Smooth muscle cell of the brain vasculature (primary cell): ENCODE data around the gene ALDH2.
"Not testable (repeated sequence)": the region's sequence is repeated elsewhere in the genome, so short reads cannot be mapped to it uniquely, and the experiment has no call there.

Source experiments
- DNase-seq: peaks from one replicate; pipeline ENCODE4 v3.0.0-alpha.2; 2012; ENCODE audit warnings: low read depth, low spot score

ALDH2 gene

GRCh38 chr12:111826316-111826715 lies 59.6 kb downstream of the ALDH2 start:
- DNase-seq, result no peak

DNA sequence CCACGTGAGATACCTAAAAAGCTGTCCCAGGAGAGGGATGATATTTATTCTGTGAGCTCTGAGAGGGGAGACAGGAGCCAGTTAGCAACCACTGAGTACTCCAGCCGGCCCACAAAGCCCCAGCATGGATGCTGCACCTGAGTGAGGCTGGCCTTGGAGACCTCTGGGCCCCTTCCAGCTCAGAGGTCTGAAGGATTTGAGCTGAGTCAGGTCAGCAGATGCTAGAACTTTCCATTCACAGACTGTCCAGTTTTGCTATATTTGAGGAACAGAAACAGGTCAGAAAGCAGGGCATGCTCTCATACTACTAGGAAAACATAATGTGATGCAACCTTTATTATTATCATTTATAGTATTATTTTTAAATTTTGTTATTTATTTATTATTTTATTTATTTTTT lies 60.3 kb downstream of the ALDH2 start:
- no peak for DNase-seq

GRCh38 chr12:111827907-111828306 lies 61.2 kb downstream of the ALDH2 start:
- DNase-seq, result no peak

DNA sequence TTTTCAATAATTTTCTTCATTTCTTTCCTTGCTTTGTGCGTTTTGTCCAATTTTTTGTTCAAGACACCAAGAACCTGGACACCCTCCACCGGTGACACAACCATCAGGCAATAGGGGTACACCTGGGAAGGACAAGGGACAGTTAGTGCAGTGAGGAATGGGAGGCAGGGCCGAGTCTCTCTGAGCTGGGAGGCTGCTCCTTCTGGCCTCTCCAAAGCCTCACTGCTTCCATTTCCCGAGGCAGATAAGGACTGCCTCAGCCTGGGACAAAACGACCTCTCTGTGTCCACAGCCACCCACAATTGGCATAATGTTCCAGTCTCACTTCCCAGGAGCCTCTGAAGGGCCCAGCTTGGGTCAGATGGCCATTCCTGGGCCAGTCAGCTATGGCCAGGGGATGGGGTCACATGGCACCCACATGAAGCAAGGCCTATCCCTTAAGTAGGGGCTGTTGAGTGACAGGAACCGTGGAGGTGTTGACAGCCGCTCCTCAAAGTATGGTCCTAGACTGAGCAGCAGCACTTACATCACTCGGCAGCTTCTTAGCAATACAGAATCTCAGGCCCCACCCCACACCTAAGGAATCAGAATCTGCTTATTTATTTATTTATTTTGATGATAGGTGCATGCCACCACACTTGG lies 61.7 kb downstream of the ALDH2 start:
- no peak for DNase-seq

DNA sequence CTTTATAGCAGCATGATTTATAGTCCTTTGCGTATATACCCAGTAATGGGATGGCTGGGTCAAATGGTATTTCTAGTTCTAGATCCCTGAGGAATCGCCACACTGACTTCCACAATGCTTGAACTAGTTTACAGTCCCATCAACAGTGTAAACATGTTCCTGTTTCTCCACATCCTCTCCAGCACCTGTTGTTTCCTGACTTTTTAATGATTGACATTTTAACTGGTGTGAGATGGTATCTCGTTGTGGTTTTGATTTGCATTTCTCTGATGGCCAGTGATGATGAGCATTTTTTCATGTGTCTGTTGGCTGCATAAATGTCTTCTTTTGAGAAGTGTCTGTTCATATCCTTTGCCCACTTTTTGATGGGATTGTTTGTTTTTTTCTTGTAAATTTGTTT lies 62.9 kb downstream of the ALDH2 start:
- not testable (repeated sequence) for DNase-seq

- not testable (repeated sequence) for DNase-seq
Measured at GRCh38 chr12:111834740-111835386, 68.1 kb downstream of the ALDH2 start.

GRCh38 chr12:111835531-111836181 lies 68.9 kb downstream of the ALDH2 start:
- DNase-seq, result not testable (repeated sequence)

- no peak for DNase-seq
Measured at GRCh38 chr12:111838353-111838752, 71.6 kb downstream of the ALDH2 start.

DNA sequence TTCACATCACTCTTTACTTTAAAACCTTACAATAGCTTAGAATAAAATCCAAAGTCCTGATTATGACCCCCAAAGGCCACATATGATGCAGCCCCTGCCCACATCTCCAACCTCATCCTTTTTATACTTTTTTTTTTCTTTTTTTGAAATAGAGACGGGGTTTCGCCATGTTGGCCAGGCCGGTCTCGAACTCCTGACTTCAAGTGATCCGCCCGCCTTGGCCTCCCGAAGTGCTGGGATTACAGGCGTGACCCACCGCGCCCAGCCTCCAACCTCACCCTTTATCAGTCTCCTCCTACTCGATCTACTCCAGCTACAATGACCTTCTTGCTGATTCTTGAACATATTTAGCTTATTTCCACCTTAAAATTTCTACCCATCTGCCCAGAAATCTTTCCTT lies 74.1 kb downstream of the ALDH2 start:
- no peak for DNase-seq

DNA sequence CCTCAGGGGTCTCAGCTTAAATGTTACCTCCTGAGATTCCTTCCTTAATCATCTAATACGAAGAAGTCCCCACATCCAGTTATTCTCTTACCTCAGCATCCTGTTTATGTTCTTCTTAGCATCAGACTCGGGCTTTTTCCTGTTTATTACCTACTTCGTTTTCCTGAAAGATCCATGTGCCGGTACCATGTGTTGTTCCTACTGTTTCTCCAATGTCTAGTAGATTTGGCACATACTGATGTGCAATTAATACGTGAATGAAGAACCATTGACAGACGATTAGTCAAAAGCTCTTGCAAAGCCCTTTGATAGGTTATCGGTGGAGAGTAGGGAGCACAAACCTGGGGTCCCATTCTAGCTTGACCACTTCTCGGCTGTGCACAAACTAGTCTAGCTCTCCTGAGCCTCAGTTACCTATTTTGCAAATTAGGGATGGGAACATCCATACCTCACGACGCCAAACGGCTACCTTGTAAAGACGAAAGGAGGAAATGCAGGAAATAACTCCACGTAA lies 74.6 kb downstream of the ALDH2 start:
- DNase-seq, result no peak

GRCh38 chr12:111841750-111842555 lies 75.2 kb downstream of the ALDH2 start, which contains the start of gene MAPKAPK5:
Gene MAPKAPK5 (plus strand): TSS chr12:111842228. CDS start chr12:111842734, 506 bp downstream.
- DNase-seq, result peak; percentile 88

GRCh38 chr12:111842556-111843396 lies 76.0 kb downstream of the ALDH2 start:
- DNase-seq, result no peak

- no peak for DNase-seq
Measured at GRCh38 chr12:111846016-111846415, 79.3 kb downstream of the ALDH2 start.

GRCh38 chr12:111850526-111850925 lies 83.8 kb downstream of the ALDH2 start:
- DNase-seq, result no peak

DNA sequence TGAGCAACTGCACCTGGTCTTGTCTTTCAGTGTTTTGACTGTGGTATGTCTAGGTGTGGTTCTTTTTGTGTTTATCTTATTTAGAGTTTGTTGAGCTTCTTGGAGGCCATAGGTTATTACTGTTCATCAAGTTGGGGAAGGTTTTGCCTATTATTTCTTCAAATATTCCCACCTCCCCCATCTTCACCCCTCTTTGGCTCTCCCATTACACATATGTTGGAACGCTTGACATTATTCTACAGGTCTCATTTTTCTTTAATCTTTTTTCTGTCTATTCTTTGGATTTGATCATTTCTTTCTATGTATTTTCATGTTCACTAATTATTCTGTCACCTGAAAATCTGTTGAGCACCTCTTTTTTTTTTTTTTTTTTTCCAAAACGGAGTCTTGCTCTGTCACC lies 91.5 kb downstream of the ALDH2 start:
- no peak for DNase-seq

DNA sequence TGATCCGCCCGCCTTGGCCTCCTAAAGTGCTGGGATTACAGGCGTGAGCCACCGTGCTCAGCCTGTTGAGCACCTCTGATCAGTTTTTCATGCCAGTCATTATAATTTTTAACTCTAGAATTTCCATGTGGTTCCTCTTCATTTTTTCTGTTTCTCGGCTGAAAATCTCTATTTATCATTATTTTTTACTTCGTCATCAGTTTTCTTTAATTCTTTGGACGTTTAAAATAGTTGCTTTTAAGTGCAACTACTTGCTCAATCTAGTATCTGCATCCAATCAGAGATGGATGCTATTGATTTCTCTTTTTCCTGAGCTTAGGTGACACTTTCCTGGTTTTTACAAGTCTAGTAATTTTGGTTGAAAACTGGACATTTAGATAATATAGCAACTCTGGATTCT lies 92.0 kb downstream of the ALDH2 start:
- DNase-seq, result no peak

GRCh38 chr12:111864913-111865312 lies 98.2 kb downstream of the ALDH2 start:
- DNase-seq, result no peak
